Measurements from ENCODE around the gene PTPRD. TPM values are rescaled to one million over a fixed set of nuclear protein-coding genes. Genes with fewer than 3 reads are reported as not detected.
A peak's percentile ranks its signal among the peaks of the same experiment; 100 is the strongest.

PTPRD gene
- total and polyA plus RNA-seq, 2 of the 4 experiments (the other 2 are of a cell fraction), result 0.07 to 0.18 TPM

DNA sequence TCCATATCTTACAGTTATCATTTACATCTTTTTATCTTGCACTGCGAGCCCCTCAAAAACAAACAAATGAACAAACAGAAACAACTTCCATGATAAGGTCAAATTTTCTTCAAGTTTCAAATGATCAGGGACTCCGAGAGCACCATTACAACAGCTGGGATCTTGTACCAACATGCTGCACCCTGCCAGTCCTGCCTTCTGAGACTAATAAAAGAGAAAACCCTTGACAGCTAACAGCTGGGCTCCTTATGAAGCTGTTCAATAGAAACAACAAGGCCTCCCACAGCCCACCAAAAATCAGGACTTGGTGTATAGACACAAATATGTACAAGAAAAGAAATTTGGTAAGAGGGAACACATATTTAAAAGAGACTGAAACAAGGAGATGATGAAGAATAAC lies 1828.0 kb downstream of the PTPRD start:
- Histone ChIP-seq H2BK5ac (ENCODE audit: low read depth, low read length, poor library complexity, severe bottlenecking) (no peak overlapping the region), H3K9me3 (ENCODE audit: control insufficient read depth, insufficient read depth, low read length) (no peaks in the 10 kb centered on the region; the same call in 1 of the 2 replicates), H3K4me2 (ENCODE audit: low read depth, low read length) (no peak overlapping the region), H4K5ac (ENCODE audit: low read depth, low read length) (no peak overlapping the region), H2BK15ac (ENCODE audit: low read depth, low read length) (no peak overlapping the region), H3K27ac (ENCODE audit: insufficient read depth, low read length) (no peak overlapping the region), H3K9ac (ENCODE audit: low read depth, low read length) (no peak overlapping the region), H4K8ac (ENCODE audit: low read depth in 2 of 2, low read length in 2 of 2) (no peak overlapping the region), H3K36me3 (ENCODE audit: control insufficient read depth, insufficient read depth, low read length) (no peaks in the 10 kb centered on the region), H3K4me1 (ENCODE audit: control insufficient read depth, insufficient read depth, low read length) (no peaks in the 10 kb centered on the region), H2AK5ac (ENCODE audit: low read depth, low read length) (no peak overlapping the region), H3K79me1 (ENCODE audit: low read depth in 1 of 2, low read length in 2 of 2) (no peaks in the 10 kb centered on the region), H3K4me3 (ENCODE audit: insufficient read depth, low read depth, low read length) (no peak overlapping the region), H2BK120ac (ENCODE audit: low read depth, low read length) (no peak overlapping the region), H2BK20ac (ENCODE audit: low read depth, low read length) (no peak overlapping the region), H4K20me1 (ENCODE audit: insufficient read depth, low read length) (no peaks in the 10 kb centered on the region), H3K4ac (ENCODE audit: low read depth, low read length) (no peak overlapping the region), H3K23ac (ENCODE audit: low read depth, low read length) (no peak overlapping the region), H3K56ac (ENCODE audit: extremely low read depth, insufficient read depth, low read length) (no peak overlapping the region), H3K27me3 (ENCODE audit: control insufficient read depth, insufficient read depth, low read length) (no peaks in the 10 kb centered on the region), H3K18ac (ENCODE audit: low read depth, low read length) (no peak overlapping the region), H2AFZ (replicated peaks; ENCODE audit: low read length, poor library complexity) (no peak overlapping the region), H4K91ac (ENCODE audit: insufficient read depth, low read depth, low read length) (no peak overlapping the region), H3K14ac (replicated peaks; ENCODE audit: low read depth, low read length) (no peak overlapping the region), H2AK9ac (replicated peaks; ENCODE audit: low read depth, low read length, poor library complexity) (no peak overlapping the region), H3K9me1 (ENCODE audit: insufficient read depth, low read length) (no peaks in the 10 kb centered on the region)
- ATAC-seq (ENCODE audit: low read depth) (peak; percentile 21; the same call in 1 of the 2 replicates), DNase-seq (no peak)
- BruUV-seq (replicated peaks), result no TSS peak
- ChIA-PET CTCF (no interaction called here), POLR2A (ENCODE audit: unreplicated experiment) (no interaction called here)
- intact Hi-C loops (cut with micrococcal nuclease) (no loop called here), dilution Hi-C loops (cut with HindIII; ENCODE audit: low sequenced_read_pairs, unreplicated experiment) (no loop called here), in situ Hi-C loops (cut with MboI; ENCODE audit: low sequenced_read_pairs) (no loop called here)
- no CpG with 5 or more reads among the region's 2 CpGs for WGBS, 2 experiments (ENCODE audit: extremely low coverage in 2 of 2, insufficient read length in 1 of 2)
- TF ChIP-seq RCOR1 (IDR thresholded peaks at IDR 0.05; ENCODE audit: insufficient replicate concordance, low read length) (no peak), RFX5 (IDR thresholded peaks at IDR 0.05; ENCODE audit: low read depth, low read length) (no peak), MAZ (IDR thresholded peaks at IDR 0.05; ENCODE audit: borderline replicate concordance, low read depth, low read length) (no peak), BHLHE40 (IDR thresholded peaks at IDR 0.05; ENCODE audit: low read depth, low read length) (no peak), MXI1 (IDR thresholded peaks at IDR 0.05; ENCODE audit: borderline replicate concordance, low read depth, low read length) (no peak), CHD1 (IDR thresholded peaks at IDR 0.05; ENCODE audit: low read depth, low read length) (no peak)
- TF ChIP-seq, protein P1, sequence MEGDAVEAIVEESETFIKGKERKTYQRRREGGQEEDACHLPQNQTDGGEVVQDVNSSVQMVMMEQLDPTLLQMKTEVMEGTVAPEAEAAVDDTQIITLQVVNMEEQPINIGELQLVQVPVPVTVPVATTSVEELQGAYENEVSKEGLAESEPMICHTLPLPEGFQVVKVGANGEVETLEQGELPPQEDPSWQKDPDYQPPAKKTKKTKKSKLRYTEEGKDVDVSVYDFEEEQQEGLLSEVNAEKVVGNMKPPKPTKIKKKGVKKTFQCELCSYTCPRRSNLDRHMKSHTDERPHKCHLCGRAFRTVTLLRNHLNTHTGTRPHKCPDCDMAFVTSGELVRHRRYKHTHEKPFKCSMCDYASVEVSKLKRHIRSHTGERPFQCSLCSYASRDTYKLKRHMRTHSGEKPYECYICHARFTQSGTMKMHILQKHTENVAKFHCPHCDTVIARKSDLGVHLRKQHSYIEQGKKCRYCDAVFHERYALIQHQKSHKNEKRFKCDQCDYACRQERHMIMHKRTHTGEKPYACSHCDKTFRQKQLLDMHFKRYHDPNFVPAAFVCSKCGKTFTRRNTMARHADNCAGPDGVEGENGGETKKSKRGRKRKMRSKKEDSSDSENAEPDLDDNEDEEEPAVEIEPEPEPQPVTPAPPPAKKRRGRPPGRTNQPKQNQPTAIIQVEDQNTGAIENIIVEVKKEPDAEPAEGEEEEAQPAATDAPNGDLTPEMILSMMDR (conservative IDR thresholded peaks at IDR 0.05; ENCODE audit: low read depth, low read length), result no peak
